HEK293 (cell line): Measurements from ENCODE around the gene PHAX.

ENCODE experiments used
- BCL11B ChIP-seq: fragments of 450-650 bp; formaldehyde crosslinking; IDR thresholded peaks from 2 replicates; pipeline ENCODE4 v1.5.1; 2016; ENCODE audit warnings: low read depth, missing biosample characterization, missing genetic modification characterization
- CTCF ChIP-seq: fragments of 450-650 bp; formaldehyde crosslinking; IDR thresholded peaks from 2 replicates; pipeline ENCODE4 v1.5.1; 2016; ENCODE audit warnings: missing biosample characterization, missing genetic modification characterization
- KLF10 ChIP-seq: fragments of 450-650 bp; IDR thresholded peaks from 2 replicates; pipeline ENCODE4 v1.5.1; 2018; ENCODE audit warnings: missing biosample characterization, mild to moderate bottlenecking, missing genetic modification characterization
- KLF16 ChIP-seq: fragments of 450-650 bp; formaldehyde crosslinking; IDR thresholded peaks from 2 replicates; pipeline ENCODE4 v1.5.1; 2017; ENCODE audit warnings: missing biosample characterization, missing genetic modification characterization
- KLF17 ChIP-seq: fragments of 450-650 bp; formaldehyde crosslinking; IDR thresholded peaks from 2 replicates; pipeline ENCODE4 v1.5.1; 2016; ENCODE audit warnings: missing biosample characterization, missing genetic modification characterization
- KLF7 ChIP-seq: fragments of 450-650 bp; formaldehyde crosslinking; IDR thresholded peaks from 2 replicates; pipeline ENCODE4 v1.5.1; 2016; ENCODE audit warnings: missing biosample characterization, missing genetic modification characterization, borderline replicate concordance
- YY2 ChIP-seq: fragments of 450-650 bp; formaldehyde crosslinking; IDR thresholded peaks from 2 replicates; pipeline ENCODE4 v1.5.1; 2016; ENCODE audit warnings: missing biosample characterization, missing genetic modification characterization
- ZBTB20 ChIP-seq: fragments of 450-650 bp; formaldehyde crosslinking; IDR thresholded peaks from 2 replicates; pipeline ENCODE4 v1.5.1; 2016; ENCODE audit warnings: missing biosample characterization, missing genetic modification characterization
- ZBTB26 ChIP-seq: fragments of 450-650 bp; formaldehyde crosslinking; optimal IDR thresholded peaks from 2 replicates; pipeline ENCODE3; 2016; ENCODE audit warnings: missing biosample characterization, mild to moderate bottlenecking, missing genetic modification characterization
- ZBTB49 ChIP-seq: fragments of 450-650 bp; formaldehyde crosslinking; IDR thresholded peaks from 2 replicates; pipeline ENCODE4 v1.5.1; 2016; ENCODE audit warnings: missing biosample characterization, missing genetic modification characterization, low read depth
- ZFP37 ChIP-seq: fragments of 450-650 bp; formaldehyde crosslinking; IDR thresholded peaks from 2 replicates; pipeline ENCODE4 v1.5.1; 2016; ENCODE audit warnings: missing biosample characterization, missing genetic modification characterization
- ZNF184 ChIP-seq: fragments of 450-650 bp; IDR thresholded peaks from 2 replicates; pipeline ENCODE4 v1.5.1; 2018; ENCODE audit warnings: missing biosample characterization, mild to moderate bottlenecking, missing genetic modification characterization
- ZNF24 ChIP-seq: fragments of 450-650 bp; formaldehyde crosslinking; IDR thresholded peaks from 2 replicates; pipeline ENCODE4 v1.5.1; 2016; ENCODE audit warnings: missing biosample characterization, missing genetic modification characterization
- ZNF280D ChIP-seq: fragments of 450-650 bp; formaldehyde crosslinking; IDR thresholded peaks from 2 replicates; pipeline ENCODE4 v1.5.1; 2016; ENCODE audit warnings: missing biosample characterization, missing genetic modification characterization
- ZNF391 ChIP-seq: fragments of 450-650 bp; formaldehyde crosslinking; IDR thresholded peaks from 2 replicates; pipeline ENCODE4 v1.5.1; 2016; ENCODE audit warnings: low read depth, missing biosample characterization, missing genetic modification characterization, borderline replicate concordance
- ZNF530 ChIP-seq: fragments of 450-650 bp; formaldehyde crosslinking; IDR thresholded peaks from 2 replicates; pipeline ENCODE4 v1.5.1; 2016; ENCODE audit warnings: low read depth, missing biosample characterization, missing genetic modification characterization
- ZNF600 ChIP-seq: fragments of 450-650 bp; formaldehyde crosslinking; IDR thresholded peaks from 2 replicates; pipeline ENCODE4 v1.5.1; 2016; ENCODE audit warnings: missing biosample characterization, missing genetic modification characterization
- ZNF692 ChIP-seq: fragments of 450-650 bp; formaldehyde crosslinking; IDR thresholded peaks from 2 replicates; pipeline ENCODE4 v1.5.1; 2016; ENCODE audit warnings: missing biosample characterization, missing genetic modification characterization
- ZNF76 ChIP-seq: fragments of 450-650 bp; formaldehyde crosslinking; IDR thresholded peaks from 2 replicates; pipeline ENCODE4; 2016; ENCODE audit warnings: low read depth, missing biosample characterization, missing genetic modification characterization, borderline replicate concordance
- ZSCAN18 ChIP-seq: fragments of 450-650 bp; formaldehyde crosslinking; IDR thresholded peaks from 2 replicates; pipeline ENCODE4 v1.5.1; 2016; ENCODE audit warnings: missing biosample characterization, missing genetic modification characterization
- ZSCAN30 ChIP-seq: fragments of 450-650 bp; IDR thresholded peaks from 2 replicates; pipeline ENCODE4 v1.5.1; 2018; ENCODE audit warnings: missing biosample characterization, mild to moderate bottlenecking, missing genetic modification characterization, moderate library complexity

The PHAX gene

GRCh38 chr5:126600631-126601511, at the start of gene PHAX (continued):
- TF ChIP-seq ZBTB26 (tag by site-specific recombination): peak; percentile 75
- no peak for TF ChIP-seq ZNF530 (tag by site-specific recombination)
- TF ChIP-seq ZNF391 (tag by site-specific recombination): 0 out of 2 replicates have a peak, but pooled peaks have one; percentile 63
- TF ChIP-seq KLF7: peak; percentile 6; the same call in 1 of the 2 replicates
- 0 out of 2 replicates have a peak, but pooled peaks have one; percentile 46 for TF ChIP-seq BCL11B (tag by site-specific recombination)
- peak; percentile 82 for TF ChIP-seq ZFP37 (tag by site-specific recombination)
- no peak for TF ChIP-seq ZNF280D (tag by site-specific recombination)
- TF ChIP-seq CTCF (tag by site-specific recombination): peak; percentile 94
- TF ChIP-seq ZNF24: peak; percentile 63
- TF ChIP-seq ZSCAN30: peak; percentile 62; the same call in 1 of the 2 replicates
- TF ChIP-seq YY2 (tag by site-specific recombination): peak; percentile 94
- peak; percentile 94 for TF ChIP-seq ZNF76
- TF ChIP-seq ZSCAN18 (tag by site-specific recombination): peak; percentile 52; the same call in 1 of the 2 replicates
- TF ChIP-seq KLF10: peak; percentile 40; the same call in 1 of the 2 replicates
- TF ChIP-seq ZBTB20 (tag by site-specific recombination): peak; percentile 89
- no peak for TF ChIP-seq ZBTB49 (tag by site-specific recombination)
- 0 out of 2 replicates have a peak, but pooled peaks have one; percentile 28 for TF ChIP-seq ZNF184
- TF ChIP-seq ZNF600 (tag by site-specific recombination): peak; percentile 97
- peak; percentile 51 for TF ChIP-seq ZNF692 (tag by site-specific recombination)
- TF ChIP-seq KLF16 (tag by site-specific recombination): peak; percentile 52; the same call in 1 of the 2 replicates
- peak; percentile 52; the same call in 1 of the 2 replicates for TF ChIP-seq KLF17
